IMR-90 (cell line): ENCODE data around the gene SLC13A1. TPM values are rescaled to one million over a fixed set of nuclear protein-coding genes. Genes with fewer than 3 reads are reported as not detected.

Source experiments
- ATAC-seq: fragments of 200-7000 bp; cut with Tn5 transposase; 2 replicates; pipeline ENCODE4 v1.9.1; 2020; ENCODE audit warnings: low read depth, mild to moderate bottlenecking, moderate library complexity
- BruUV-seq: library from RNA; stranded (reverse); fragments of 400-500 nt; replicated peaks from 2 replicates; lab custom pipeline; 2021; lab: Mats Ljungman, UMichigan
- CTCF ChIA-PET: fragments of 300-600 bp; formaldehyde crosslinking; extraction: SDS; loops from one replicate; lab custom pipeline; 2021; ENCODE audit warnings: antibody characterized with exemption; lab: Yijun Ruan, JAX
- POLR2A ChIA-PET: fragments of 300-600 bp; sonication (Branson Sonifier 250); formaldehyde crosslinking; loops from one replicate; lab custom pipeline; 2022; ENCODE audit warnings: antibody characterized with exemption; ENCODE audit not compliant: unreplicated experiment; lab: Charles Lee
- DNase-seq: peaks from one replicate; pipeline ENCODE4 v3.0.0; 2013
- H2AFZ ChIP-seq: replicated peaks from 2 replicates; pipeline ENCODE3; 2013; ENCODE audit warnings: low read length, mild to moderate bottlenecking; ENCODE audit not compliant: poor library complexity
- H2AK5ac ChIP-seq: 2 replicates; pipeline ENCODE4 v1.6.1; 2013; ENCODE audit warnings: low read depth, low read length, inconsistent platforms
- H2AK9ac ChIP-seq: replicated peaks from 2 replicates; pipeline ENCODE3; 2013; ENCODE audit warnings: mild to moderate bottlenecking, low read depth, low read length, moderate library complexity; ENCODE audit not compliant: poor library complexity
- H2BK120ac ChIP-seq: 2 replicates; pipeline ENCODE4 v1.6.1; 2013; ENCODE audit warnings: low read depth, low read length, inconsistent platforms
- H2BK15ac ChIP-seq: 3 replicates; pipeline ENCODE4 v1.6.1; 2013; ENCODE audit warnings: low read depth, low read length, inconsistent platforms
- H2BK20ac ChIP-seq: 2 replicates; pipeline ENCODE4 v1.6.1; 2013; ENCODE audit warnings: low read depth, mild to moderate bottlenecking, inconsistent platforms, low read length, moderate library complexity
- H2BK5ac ChIP-seq: 2 replicates; pipeline ENCODE4 v1.6.1; 2013; ENCODE audit warnings: mild to moderate bottlenecking, low read depth, low read length, inconsistent platforms; ENCODE audit not compliant: poor library complexity, severe bottlenecking
- H3K14ac ChIP-seq: replicated peaks from 2 replicates; pipeline ENCODE4 v1.6.1; 2013; ENCODE audit warnings: low read depth, low read length, inconsistent platforms
- H3K18ac ChIP-seq: 2 replicates; pipeline ENCODE4 v1.6.1; 2013; ENCODE audit warnings: low read depth, low read length, control low read depth
- H3K23ac ChIP-seq: 2 replicates; pipeline ENCODE4 v1.6.1; 2013; ENCODE audit warnings: low read depth, low read length, inconsistent platforms
- H3K27ac ChIP-seq: 2 replicates; pipeline ENCODE4 v1.5.1; 2013; ENCODE audit warnings: mild to moderate bottlenecking, control low read depth, low read length; ENCODE audit not compliant: insufficient read depth
- H3K27me3 ChIP-seq: 2 replicates; pipeline ENCODE4 v1.6.1; 2013; ENCODE audit warnings: low read length; ENCODE audit not compliant: control insufficient read depth, insufficient read depth
- H3K36me3 ChIP-seq: 2 replicates; pipeline ENCODE4 v1.6.1; 2013; ENCODE audit warnings: low read length, mixed read lengths; ENCODE audit not compliant: control insufficient read depth, insufficient read depth
- H3K4ac ChIP-seq: 2 replicates; pipeline ENCODE4 v1.6.1; 2013; ENCODE audit warnings: low read depth, low read length, inconsistent platforms
- H3K4me1 ChIP-seq: 2 replicates; pipeline ENCODE4 v1.6.1; 2013; ENCODE audit warnings: low read length, mixed read lengths; ENCODE audit not compliant: control insufficient read depth, insufficient read depth
- H3K4me2 ChIP-seq: 2 replicates; pipeline ENCODE4 v1.6.1; 2013; ENCODE audit warnings: low read depth, mild to moderate bottlenecking, control low read depth, low read length, moderate library complexity
- H3K4me3 ChIP-seq: 2 replicates; pipeline ENCODE4 v1.5.1; 2013; ENCODE audit warnings: low read depth, mild to moderate bottlenecking, control low read depth, low read length, moderate library complexity; ENCODE audit not compliant: insufficient read depth
- H3K56ac ChIP-seq: 2 replicates; pipeline ENCODE4 v1.6.1; 2013; ENCODE audit warnings: low read length, inconsistent platforms; ENCODE audit not compliant: insufficient read depth; ENCODE audit errors: extremely low read depth
- H3K79me1 ChIP-seq, 2 experiments: 2 replicates each; pipeline ENCODE4 v1.6.1; 2013; ENCODE audit warnings: low read length in 2 of 2, inconsistent platforms in 1 of 2, low read depth in 1 of 2
- H3K9ac ChIP-seq: 2 replicates; pipeline ENCODE4 v1.6.1; 2013; ENCODE audit warnings: low read depth, low read length, control low read depth
- H3K9me1 ChIP-seq: 2 replicates; pipeline ENCODE4 v1.6.1; 2013; ENCODE audit warnings: low read length, inconsistent platforms; ENCODE audit not compliant: insufficient read depth
- H3K9me3 ChIP-seq: 2 replicates; pipeline ENCODE4 v1.6.1; 2013; ENCODE audit warnings: low read length; ENCODE audit not compliant: control insufficient read depth, insufficient read depth
- H4K20me1 ChIP-seq: 2 replicates; pipeline ENCODE4 v1.6.1; 2013; ENCODE audit warnings: low read length, inconsistent platforms; ENCODE audit not compliant: insufficient read depth
- H4K5ac ChIP-seq: 2 replicates; pipeline ENCODE4 v1.6.1; 2013; ENCODE audit warnings: mild to moderate bottlenecking, low read depth, low read length, control low read depth
- H4K8ac ChIP-seq, 2 experiments: 2 replicates each; pipeline ENCODE4 v1.6.1; 2013; ENCODE audit warnings: low read depth in 2 of 2, low read length in 2 of 2, control low read depth in 1 of 2, inconsistent platforms in 1 of 2
- H4K91ac ChIP-seq: 2 replicates; pipeline ENCODE4 v1.6.1; 2013; ENCODE audit warnings: low read depth, low read length, inconsistent platforms; ENCODE audit not compliant: insufficient read depth
- BHLHE40 ChIP-seq: fragments of 150-350 bp; IDR thresholded peaks from 2 replicates; pipeline ENCODE4 v1.6.1; 2016; ENCODE audit warnings: mild to moderate bottlenecking, low read depth, low read length
- CEBPB ChIP-seq: IDR thresholded peaks from 2 replicates; pipeline ENCODE4 v1.6.1; 2012; ENCODE audit warnings: low read depth, low read length, improper control_type of control experiment
- ELK1 ChIP-seq: fragments of 150-350 bp; IDR thresholded peaks from 2 replicates; pipeline ENCODE4 v1.6.1; 2016; ENCODE audit warnings: low read depth, mild to moderate bottlenecking, low read length, moderate library complexity, borderline replicate concordance
- FOS ChIP-seq: fragments of 150-350 bp; IDR thresholded peaks from 2 replicates; pipeline ENCODE4 v1.6.1; 2016; ENCODE audit warnings: low read depth, low read length
- MAZ ChIP-seq: IDR thresholded peaks from 2 replicates; pipeline ENCODE4 v1.6.1; 2012; ENCODE audit warnings: low read depth, mild to moderate bottlenecking, low read length, improper control_type of control experiment, moderate library complexity, borderline replicate concordance
- MXI1 ChIP-seq: IDR thresholded peaks from 2 replicates; pipeline ENCODE4 v1.6.1; 2012; ENCODE audit warnings: low read depth, mild to moderate bottlenecking, low read length, moderate library complexity, borderline replicate concordance
- NFE2L2 ChIP-seq: fragments of 150-350 bp; IDR thresholded peaks from 2 replicates; pipeline ENCODE4 v1.6.1; 2016; ENCODE audit warnings: low read depth, mild to moderate bottlenecking, low read length
- POLR2A ChIP-seq: IDR thresholded peaks from 2 replicates; pipeline ENCODE4 v1.6.1; 2012; ENCODE audit warnings: mild to moderate bottlenecking, low read depth, low read length
- RAD21 ChIP-seq: IDR thresholded peaks from 2 replicates; pipeline ENCODE4 v1.6.1; 2012; ENCODE audit warnings: low read length, improper control_type of control experiment
- RCOR1 ChIP-seq: IDR thresholded peaks from 2 replicates; pipeline ENCODE4 v1.6.1; 2012; ENCODE audit warnings: mild to moderate bottlenecking, low read length, improper control_type of control experiment; ENCODE audit not compliant: insufficient replicate concordance
- SMC3 ChIP-seq: fragments of 150-350 bp; IDR thresholded peaks from 2 replicates; pipeline ENCODE4 v1.6.1; 2016; ENCODE audit warnings: low read depth, mild to moderate bottlenecking, antibody characterized with exemption, low read length, moderate library complexity
- USF2 ChIP-seq: fragments of 150-350 bp; IDR thresholded peaks from 2 replicates; pipeline ENCODE4 v1.6.1; 2017; ENCODE audit warnings: mild to moderate bottlenecking, antibody characterized with exemption, low read length, low read depth
- WGBS, 2 experiments: methylation state at CpG; one replicate each; pipeline versions ENCODE4 v1.1.5 to v1.1.7; 2013; ENCODE audit warnings: missing lambda C conversion rate in 2 of 2; ENCODE audit not compliant: insufficient read length in 1 of 2; ENCODE audit errors: extremely low coverage in 2 of 2; 5-methylcytosine and 5-hydroxymethylcytosine counted together
- dilution Hi-C: fragments of 300-500 bp; cut with HindIII; formaldehyde crosslinking; loops from one replicate; pipeline ENCODE4 v1.14.3; 2018; ENCODE audit warnings: low sequenced_read_pairs; ENCODE audit not compliant: unreplicated experiment
- in situ Hi-C: fragments of 300-500 bp; cut with MboI; formaldehyde crosslinking; loops from 3 replicates; pipeline ENCODE4 v1.14.3; 2019; ENCODE audit warnings: low sequenced_read_pairs, inconsistent platforms, mixed read lengths
- intact Hi-C: fragments of 100-400 bp; cut with micrococcal nuclease; formaldehyde crosslinking; loops from 2 replicates; pipeline ENCODE4 v1.10.0; 2022
- polyA plus RNA-seq, 3 experiments: library from polyadenylated mRNA; depleted of rRNA; stranded (reverse); fragments of >200 nt; gene quantifications; 2 replicates each; pipeline ENCODE4 v1.2.3, GENCODE V29; 2012; ENCODE audit warnings: low replicate concordance in 1 of 3
- total RNA-seq: library from RNA; depleted of rRNA; stranded (reverse); fragments of >200 nt; gene quantifications from 2 replicates; pipeline ENCODE4 v1.2.3, GENCODE V29; 2012

Gene SLC13A1
- total and polyA plus RNA-seq, 2 of the 4 experiments (the other 2 are of a cell fraction), result not detected

- Histone ChIP-seq H4K5ac (no peak overlapping the region), H3K56ac (no peak overlapping the region), H2BK15ac (no peak overlapping the region), H2AK9ac (no peak overlapping the region), H2BK5ac (no peak overlapping the region), H2AFZ (no peak overlapping the region), H4K20me1 (no peaks in the 10 kb centered on the region), H3K36me3 (no peaks in the 10 kb centered on the region), H3K9me1 (no peaks in the 10 kb centered on the region), H3K27me3 (no peaks in the 10 kb centered on the region), H3K27ac (no peak overlapping the region), H2BK20ac (no peak overlapping the region), H3K14ac (no peak overlapping the region), H3K23ac (no peak overlapping the region), H3K4ac (no peak overlapping the region), H3K79me1 (no peaks in the 10 kb centered on the region), H3K4me1 (no peaks in the 10 kb centered on the region), H4K8ac (no peak overlapping the region), H2AK5ac (no peak overlapping the region), H3K9me3 (no peaks in the 10 kb centered on the region), H3K4me2 (no peak overlapping the region), H2BK120ac (no peak overlapping the region), H4K91ac (no peak overlapping the region), H3K4me3 (no peak overlapping the region), H3K18ac (no peak overlapping the region), H3K9ac (no peak overlapping the region)
- ChIA-PET CTCF (no interaction called here), POLR2A (no interaction called here)
- intact Hi-C loops (no loop called here), dilution Hi-C loops (no loop called here), in situ Hi-C loops (no loop called here)
- TF ChIP-seq ELK1 (no peak), NFE2L2 (no peak), SMC3 (no peak), RAD21 (no peak), RCOR1 (no peak), MXI1 (no peak), CEBPB (no peak), MAZ (no peak), USF2 (no peak), POLR2A (no peak), FOS (no peak), BHLHE40 (no peak)
- no peak for DNase-seq
- no CpG with 5 or more reads among the region's 1 CpG for WGBS, 2 experiments
- ATAC-seq, result no peak
- no TSS peak for BruUV-seq
Observed at GRCh38 chr7:123096434-123096833, 103.3 kb downstream of the SLC13A1 start.
